ENCODE data around the gene RUNX3.

RUNX3 gene

DNA sequence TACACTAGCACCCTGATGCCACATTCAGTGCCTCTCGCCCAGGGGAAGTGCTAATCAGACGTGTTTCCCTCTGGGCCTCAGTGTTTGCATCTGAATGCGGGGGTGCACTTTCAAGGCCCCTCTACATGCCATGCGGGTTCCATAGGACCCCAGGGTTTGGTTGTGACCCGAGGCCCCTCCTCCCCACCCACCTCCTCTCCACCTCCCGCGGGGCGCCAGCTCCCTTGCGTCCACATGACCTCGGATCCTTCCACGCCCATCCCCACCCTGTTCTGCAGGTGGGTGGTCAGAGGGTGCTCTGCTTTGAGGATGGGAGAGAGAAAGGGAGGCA lies 5.1 kb upstream of the RUNX3 start:
- H3K4me2 ChIP-seq (ENCODE audit: low read depth, low read length, poor library complexity, severe bottlenecking): no peak overlapping the region
- no peaks in the 10 kb centered on the region for H3K9me2 ChIP-seq (replicated peaks; ENCODE audit: low read depth, low read length)
- peaks cover 9% of the 10 kb centered on the region for H3K4me1 ChIP-seq (ENCODE audit: insufficient read depth, low read length, poor library complexity, severe bottlenecking)

DNA sequence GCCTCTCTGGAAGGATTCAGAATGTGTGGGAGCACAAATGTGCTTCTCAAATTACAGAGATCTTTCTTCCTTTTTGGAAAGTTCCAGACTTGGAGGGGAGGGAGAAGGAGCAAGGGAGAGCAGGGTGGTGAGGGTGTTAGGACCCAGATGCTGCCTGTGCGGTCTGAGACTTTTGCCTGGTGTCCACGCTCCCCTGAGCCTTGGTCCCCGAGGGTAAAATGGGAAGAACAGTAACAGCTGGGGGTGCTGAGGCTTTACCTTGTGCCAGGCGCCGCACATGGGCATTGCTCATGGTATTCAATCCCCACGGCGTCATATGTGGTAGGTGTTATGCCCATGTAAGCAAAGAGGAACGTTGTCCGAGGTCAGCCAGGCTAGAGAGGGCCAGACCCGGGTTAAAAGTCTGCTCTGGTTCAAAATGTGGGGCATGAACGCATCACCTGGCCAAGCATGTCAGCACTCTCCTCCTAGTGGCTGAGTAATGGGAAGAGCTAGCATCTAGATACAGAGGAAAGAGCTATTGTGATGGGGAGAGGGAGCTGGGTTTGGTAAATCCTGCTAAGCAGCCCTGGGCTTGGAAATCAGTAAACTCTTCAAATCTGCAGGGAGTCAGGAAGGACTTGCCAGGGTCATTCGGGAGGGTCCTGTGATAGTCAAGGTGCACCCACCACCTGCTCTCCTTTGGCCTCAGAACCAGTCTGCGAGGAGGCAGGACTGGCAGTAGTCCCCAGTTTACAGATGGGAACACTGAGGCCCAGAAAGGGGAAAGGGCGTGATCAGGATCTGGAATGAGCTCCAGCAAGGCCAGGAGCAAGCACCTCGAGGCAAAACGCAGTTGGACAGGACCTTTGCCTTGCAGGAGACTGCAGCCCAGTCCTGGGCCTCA lies 4.5 kb upstream of the RUNX3 start:
- Histone ChIP-seq H4K20me1 (ENCODE audit: insufficient read depth, low read length, poor library complexity, severe bottlenecking) (peaks cover 3% of the 10 kb centered on the region), H2AFZ (ENCODE audit: low read length) (no peak overlapping the region), H3K4me1 (ENCODE audit: insufficient read depth, low read length, poor library complexity, severe bottlenecking) (peaks cover 5% of the 10 kb centered on the region), H3K36me3 (ENCODE audit: insufficient read depth, low read length) (no peaks in the 10 kb centered on the region; the same call in 1 of the 2 replicates), H3F3A (ENCODE audit: low read depth) (no peaks in the 10 kb centered on the region), H3K27me3 (ENCODE audit: insufficient read depth, low read length, poor library complexity, severe bottlenecking) (no peaks in the 10 kb centered on the region), H3K9me2 (replicated peaks; ENCODE audit: low read depth, low read length) (no peaks in the 10 kb centered on the region), H3K79me2 (ENCODE audit: insufficient read depth, low read length) (peaks cover 49% of the 10 kb centered on the region; the same call in 1 of the 2 replicates), H3K9ac (ENCODE audit: low read depth, low read length, poor library complexity, severe bottlenecking) (no peak overlapping the region), H3K4me3 (ENCODE audit: low read length, poor library complexity, severe bottlenecking) (no peak overlapping the region), H3K9me3 (ENCODE audit: insufficient read depth, low read depth, low read length) (no peaks in the 10 kb centered on the region), H3K4me2 (ENCODE audit: low read depth, low read length, poor library complexity, severe bottlenecking) (no peak overlapping the region)
- TF ChIP-seq, protein P1, sequence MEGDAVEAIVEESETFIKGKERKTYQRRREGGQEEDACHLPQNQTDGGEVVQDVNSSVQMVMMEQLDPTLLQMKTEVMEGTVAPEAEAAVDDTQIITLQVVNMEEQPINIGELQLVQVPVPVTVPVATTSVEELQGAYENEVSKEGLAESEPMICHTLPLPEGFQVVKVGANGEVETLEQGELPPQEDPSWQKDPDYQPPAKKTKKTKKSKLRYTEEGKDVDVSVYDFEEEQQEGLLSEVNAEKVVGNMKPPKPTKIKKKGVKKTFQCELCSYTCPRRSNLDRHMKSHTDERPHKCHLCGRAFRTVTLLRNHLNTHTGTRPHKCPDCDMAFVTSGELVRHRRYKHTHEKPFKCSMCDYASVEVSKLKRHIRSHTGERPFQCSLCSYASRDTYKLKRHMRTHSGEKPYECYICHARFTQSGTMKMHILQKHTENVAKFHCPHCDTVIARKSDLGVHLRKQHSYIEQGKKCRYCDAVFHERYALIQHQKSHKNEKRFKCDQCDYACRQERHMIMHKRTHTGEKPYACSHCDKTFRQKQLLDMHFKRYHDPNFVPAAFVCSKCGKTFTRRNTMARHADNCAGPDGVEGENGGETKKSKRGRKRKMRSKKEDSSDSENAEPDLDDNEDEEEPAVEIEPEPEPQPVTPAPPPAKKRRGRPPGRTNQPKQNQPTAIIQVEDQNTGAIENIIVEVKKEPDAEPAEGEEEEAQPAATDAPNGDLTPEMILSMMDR (conservative IDR thresholded peaks at IDR 0.05; ENCODE audit: low read length): no peak
- no peak for TF ChIP-seq EZH2phosphoT487 (IDR thresholded peaks at IDR 0.05; ENCODE audit: borderline replicate concordance)

More for the DNA sequence above, 5.1 kb upstream of the RUNX3 start:
- no peaks in the 10 kb centered on the region for H3K27me3 ChIP-seq (ENCODE audit: insufficient read depth, low read length, poor library complexity, severe bottlenecking)
- H3K36me3 ChIP-seq (ENCODE audit: insufficient read depth, low read length): no peaks in the 10 kb centered on the region; the same call in 1 of the 2 replicates
- H3K9ac ChIP-seq (ENCODE audit: low read depth, low read length, poor library complexity, severe bottlenecking): no peak overlapping the region
- H3K4me3 ChIP-seq (ENCODE audit: low read length, poor library complexity, severe bottlenecking): no peak overlapping the region
- no peaks in the 10 kb centered on the region for H3K9me3 ChIP-seq (ENCODE audit: insufficient read depth, low read depth, low read length)
- peaks cover 53% of the 10 kb centered on the region; the same call in 1 of the 2 replicates for H3K79me2 ChIP-seq (ENCODE audit: insufficient read depth, low read length)
- H2AFZ ChIP-seq (ENCODE audit: low read length): no peak overlapping the region
- peaks cover 3% of the 10 kb centered on the region for H4K20me1 ChIP-seq (ENCODE audit: insufficient read depth, low read length, poor library complexity, severe bottlenecking)
- TF ChIP-seq, protein P1 (conservative IDR thresholded peaks at IDR 0.05; ENCODE audit: low read length): no peak
- TF ChIP-seq EZH2phosphoT487 (IDR thresholded peaks at IDR 0.05; ENCODE audit: borderline replicate concordance): no peak
- H3F3A ChIP-seq (ENCODE audit: low read depth): no peaks in the 10 kb centered on the region

DNA sequence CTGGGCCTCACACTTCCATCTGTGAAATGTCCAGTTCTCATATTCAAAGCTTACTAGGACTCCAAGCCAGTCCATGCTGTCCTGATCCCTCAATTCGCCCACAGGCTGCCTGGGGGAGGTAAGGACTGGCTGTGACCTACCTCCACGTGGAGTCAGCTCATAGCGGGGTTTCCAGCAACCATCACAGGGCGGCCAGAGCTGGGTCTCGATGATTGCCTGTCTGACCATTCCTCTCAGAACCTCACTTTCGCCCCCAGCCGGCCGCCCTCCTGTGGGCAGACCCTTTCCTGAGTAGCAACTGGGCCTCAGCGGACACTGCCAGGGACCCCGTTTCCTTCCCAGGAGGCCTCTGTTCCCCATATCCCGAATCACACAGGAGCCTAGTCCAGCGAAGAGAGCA lies 3.4 kb upstream of the RUNX3 start:
- H3K4me3 ChIP-seq (ENCODE audit: low read length, poor library complexity, severe bottlenecking): no peak overlapping the region
- no peaks in the 10 kb centered on the region for H3K27me3 ChIP-seq (ENCODE audit: insufficient read depth, low read length, poor library complexity, severe bottlenecking)
- H3K36me3 ChIP-seq (ENCODE audit: insufficient read depth, low read length): no peaks in the 10 kb centered on the region; the same call in 1 of the 2 replicates
- TF ChIP-seq, protein P1 (conservative IDR thresholded peaks at IDR 0.05; ENCODE audit: low read length): no peak
- no peak for TF ChIP-seq EZH2phosphoT487 (IDR thresholded peaks at IDR 0.05; ENCODE audit: borderline replicate concordance)
- H2AFZ ChIP-seq (ENCODE audit: low read length): no peak overlapping the region
- H4K20me1 ChIP-seq (ENCODE audit: insufficient read depth, low read length, poor library complexity, severe bottlenecking): peaks cover 7% of the 10 kb centered on the region
- no peaks in the 10 kb centered on the region for H3F3A ChIP-seq (ENCODE audit: low read depth)
- H3K9ac ChIP-seq (ENCODE audit: low read depth, low read length, poor library complexity, severe bottlenecking): no peak overlapping the region
- H3K4me2 ChIP-seq (ENCODE audit: low read depth, low read length, poor library complexity, severe bottlenecking): no peak overlapping the region
- H3K9me2 ChIP-seq (replicated peaks; ENCODE audit: low read depth, low read length): no peaks in the 10 kb centered on the region
- H3K79me2 ChIP-seq (ENCODE audit: insufficient read depth, low read length): peaks cover 60% of the 10 kb centered on the region
- H3K9me3 ChIP-seq (ENCODE audit: insufficient read depth, low read depth, low read length): no peaks in the 10 kb centered on the region
- peaks cover 5% of the 10 kb centered on the region for H3K4me1 ChIP-seq (ENCODE audit: insufficient read depth, low read length, poor library complexity, severe bottlenecking)
